DMS53 (cell line): ENCODE measurements around the gene INPP4B.

ENCODE experiments used
- DNase-seq: peaks from one replicate; lab custom pipeline; 2025; lab: John Stamatoyannopoulos, UW

Gene INPP4B

GRCh38 chr4:142377342-142378091 lies 468.6 kb downstream of the INPP4B start:
- no peak for DNase-seq

- DNase-seq, result no peak
Observed at GRCh38 chr4:142376204-142376603, 469.9 kb downstream of the INPP4B start.

GRCh38 chr4:142373610-142374009 lies 472.5 kb downstream of the INPP4B start:
- no peak for DNase-seq

- DNase-seq, result no peak
Observed at GRCh38 chr4:142372530-142373260, 473.4 kb downstream of the INPP4B start.

- no peak for DNase-seq
Observed at GRCh38 chr4:142369141-142369540, 477.0 kb downstream of the INPP4B start.

- no peak for DNase-seq
Observed at GRCh38 chr4:142367418-142368180, 478.5 kb downstream of the INPP4B start.

GRCh38 chr4:142366769-142367181 lies 479.3 kb downstream of the INPP4B start:
- DNase-seq, result no peak

- no peak for DNase-seq
Observed at GRCh38 chr4:142365391-142365790, 480.7 kb downstream of the INPP4B start.

- no peak for DNase-seq
Observed at GRCh38 chr4:142363686-142364085, 482.4 kb downstream of the INPP4B start.

- no peak for DNase-seq
Observed at GRCh38 chr4:142361981-142362380, 484.1 kb downstream of the INPP4B start.

- DNase-seq, result peak; percentile 3
Observed at GRCh38 chr4:142360657-142361056, 485.4 kb downstream of the INPP4B start.

GRCh38 chr4:142358656-142359055 lies 487.4 kb downstream of the INPP4B start:
- DNase-seq, result peak; percentile 56

GRCh38 chr4:142356801-142357200 lies 489.3 kb downstream of the INPP4B start:
- DNase-seq, result no peak

- DNase-seq, result no peak
Observed at GRCh38 chr4:142356118-142356759, 489.9 kb downstream of the INPP4B start.

- no peak for DNase-seq
Observed at GRCh38 chr4:142355421-142355930, 490.6 kb downstream of the INPP4B start.

GRCh38 chr4:142354794-142355420 lies 491.2 kb downstream of the INPP4B start:
- no peak for DNase-seq

- no peak for DNase-seq
Observed at GRCh38 chr4:142354041-142354440, 492.1 kb downstream of the INPP4B start.

- peak; percentile 76 for DNase-seq
Observed at GRCh38 chr4:142353149-142353738, 492.9 kb downstream of the INPP4B start.

- peak; percentile 10 for DNase-seq
Observed at GRCh38 chr4:142352712-142353111, 493.4 kb downstream of the INPP4B start.

- DNase-seq, result no peak
Observed at GRCh38 chr4:142351958-142352357, 494.1 kb downstream of the INPP4B start.

GRCh38 chr4:142350871-142351270 lies 495.2 kb downstream of the INPP4B start:
- peak; percentile 90 for DNase-seq
